ENCODE results near the gene ADK. TPM values are rescaled to one million over a fixed set of nuclear protein-coding genes. Genes with fewer than 3 reads are reported as not detected.

The ADK gene
- total RNA-seq, 1 experiment from 2014 or later = 26.8 TPM

DNA sequence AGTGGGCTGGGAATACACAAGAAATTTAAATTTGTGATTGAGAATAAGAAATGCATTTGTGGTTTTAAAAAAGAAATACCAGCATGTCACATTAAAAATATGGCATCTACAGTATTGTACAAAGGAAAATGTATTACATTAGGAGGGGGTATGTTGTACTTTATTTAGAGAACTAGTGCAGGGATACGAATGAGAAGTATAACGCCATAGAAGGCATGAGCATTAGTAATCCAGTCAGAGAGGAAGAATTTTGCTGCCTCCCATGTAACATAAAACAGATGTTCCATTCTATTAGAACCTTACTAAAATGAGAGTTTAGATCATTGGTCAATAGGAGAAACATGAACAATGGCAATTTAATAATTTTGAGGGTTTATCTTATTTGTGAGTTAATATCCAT is 182.2 kb downstream of the ADK start:
- Histone ChIP-seq H3K4me1 (ENCODE audit: insufficient read depth, low read length) (no peaks in the 10 kb centered on the region), H3T11ph (ENCODE audit: low read length) (no peak overlapping the region), H3K9ac (ENCODE audit: extremely low read depth, insufficient read length, low read length) (no peak overlapping the region), H3K18ac (ENCODE audit: insufficient read length, low read depth, low read length) (no peak overlapping the region), H3K14ac (ENCODE audit: insufficient read depth, low read length) (no peak overlapping the region), H2AK5ac (ENCODE audit: insufficient read length, low read length) (no peak overlapping the region), H4K8ac (replicated peaks; ENCODE audit: insufficient read length, low read depth, low read length) (no peak overlapping the region), H3K27ac (ENCODE audit: insufficient read length, low read depth, low read length) (no peak overlapping the region), H3K56ac (ENCODE audit: insufficient read length, low read depth, low read length) (no peak overlapping the region), H4K20me1 (ENCODE audit: control insufficient read depth, insufficient read depth, insufficient read length) (no peaks in the 10 kb centered on the region), H2BK20ac (ENCODE audit: low read depth, low read length, poor library complexity, severe bottlenecking) (no peak overlapping the region), H2BK12ac (ENCODE audit: insufficient read length, low read depth, low read length) (no peak overlapping the region), H3K23me2 (ENCODE audit: insufficient read length, low read depth, low read length, poor library complexity, severe bottlenecking) (no peaks in the 10 kb centered on the region), H3K23ac (ENCODE audit: insufficient read length, low read depth, low read length) (no peak overlapping the region), H3K4ac (ENCODE audit: low read depth, low read length) (no peak overlapping the region), H3K4me2 (ENCODE audit: insufficient read depth, insufficient read length, low read length) (no peak overlapping the region), H2BK120ac (ENCODE audit: low read depth, low read length, poor library complexity, severe bottlenecking) (no peak overlapping the region), H3K79me1 (ENCODE audit: insufficient read depth, low read depth, low read length, poor library complexity, severe bottlenecking) (no peaks in the 10 kb centered on the region), H3K79me2 (ENCODE audit: insufficient read depth, low read length) (no peaks in the 10 kb centered on the region), H4K5ac (ENCODE audit: insufficient read length, low read depth, low read length) (no peak overlapping the region), H2BK5ac (ENCODE audit: insufficient read length, low read length) (no peak overlapping the region), H2AFZ (ENCODE audit: low read length) (no peak overlapping the region), H3K9me3 (ENCODE audit: control insufficient read depth, low read depth, low read length) (no peaks in the 10 kb centered on the region), H2BK15ac (ENCODE audit: low read depth, low read length) (no peak overlapping the region), H4K91ac (ENCODE audit: insufficient read length, low read depth, low read length) (no peak overlapping the region), H3K27me3 (ENCODE audit: insufficient read depth, low read length) (no peaks in the 10 kb centered on the region)
- no peak overlapping the region for H3K27ac Mint-ChIP-seq
- no peaks in the 10 kb centered on the region for H3K27me3 Mint-ChIP-seq (ENCODE audit: low read depth)
- TF ChIP-seq, protein P1, sequence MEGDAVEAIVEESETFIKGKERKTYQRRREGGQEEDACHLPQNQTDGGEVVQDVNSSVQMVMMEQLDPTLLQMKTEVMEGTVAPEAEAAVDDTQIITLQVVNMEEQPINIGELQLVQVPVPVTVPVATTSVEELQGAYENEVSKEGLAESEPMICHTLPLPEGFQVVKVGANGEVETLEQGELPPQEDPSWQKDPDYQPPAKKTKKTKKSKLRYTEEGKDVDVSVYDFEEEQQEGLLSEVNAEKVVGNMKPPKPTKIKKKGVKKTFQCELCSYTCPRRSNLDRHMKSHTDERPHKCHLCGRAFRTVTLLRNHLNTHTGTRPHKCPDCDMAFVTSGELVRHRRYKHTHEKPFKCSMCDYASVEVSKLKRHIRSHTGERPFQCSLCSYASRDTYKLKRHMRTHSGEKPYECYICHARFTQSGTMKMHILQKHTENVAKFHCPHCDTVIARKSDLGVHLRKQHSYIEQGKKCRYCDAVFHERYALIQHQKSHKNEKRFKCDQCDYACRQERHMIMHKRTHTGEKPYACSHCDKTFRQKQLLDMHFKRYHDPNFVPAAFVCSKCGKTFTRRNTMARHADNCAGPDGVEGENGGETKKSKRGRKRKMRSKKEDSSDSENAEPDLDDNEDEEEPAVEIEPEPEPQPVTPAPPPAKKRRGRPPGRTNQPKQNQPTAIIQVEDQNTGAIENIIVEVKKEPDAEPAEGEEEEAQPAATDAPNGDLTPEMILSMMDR (conservative IDR thresholded peaks at IDR 0.05) = no peak
- peaks cover 4 to 13% (median 10%) of the 10 kb centered on the region in 3 experiments for H3K36me3 Mint-ChIP-seq (ENCODE audit: insufficient read depth in 1 of 3, low read depth in 3 of 3)
- H3K4me1 Mint-ChIP-seq = no peaks in the 10 kb centered on the region
- peaks cover 0 to 4% of the 10 kb centered on the region in 2 experiments; a peak in 2 of 5 replicates for H3K9me3 Mint-ChIP-seq
- DNase-seq = no peak
- WGBS (ENCODE audit: extremely low coverage, insufficient read length, low lambda C conversion rate) = no CpG with 5 or more reads among the region's 2 CpGs
- no peak overlapping the region for H3K4me3 Mint-ChIP-seq
